ENCODE measurements around the gene RAMACL.

- no peak for TF ChIP-seq YY1 (IDR thresholded peaks at IDR 0.05; ENCODE audit: low read depth)
- no peak for TF ChIP-seq FOXM1 (IDR thresholded peaks at IDR 0.05; ENCODE audit: borderline replicate concordance, low read depth)
- no peak for TF ChIP-seq EP300 (IDR thresholded peaks at IDR 0.05; ENCODE audit: borderline replicate concordance)
- TF ChIP-seq TEAD4 (IDR thresholded peaks at IDR 0.05): no peak
- no peak for TF ChIP-seq RAD21 (IDR thresholded peaks at IDR 0.05; ENCODE audit: low read depth)
- no peak for TF ChIP-seq TAF1 (IDR thresholded peaks at IDR 0.05; ENCODE audit: low read depth)
These were observed 11.4 kb upstream of the RAMACL start for GRCh38 chr6:166597711-166598440.
